Measurements from ENCODE around the gene SSPN. TPM values are rescaled to one million over a fixed set of nuclear protein-coding genes. Genes with fewer than 3 reads are reported as not detected.

The SSPN gene
- total and polyA plus RNA-seq, 9 of the 15 experiments (the other 6 are each of a cell fraction or from before 2014, with no cell fraction given), result 0.40 TPM; not detected in 8

- ChIA-PET CTCF (ENCODE audit: low intra/inter-chr PET ratio) (no interaction called here), POLR2A (no interaction called here)
- Histone ChIP-seq H3K36me3 (ENCODE audit: control insufficient read depth, insufficient read depth, low read length) (no peaks in the 10 kb centered on the region), H3K79me2 (ENCODE audit: control insufficient read depth, insufficient read depth, low read length) (no peaks in the 10 kb centered on the region), H4K20me1 (replicated peaks; ENCODE audit: control insufficient read depth, insufficient read depth, low read length) (no peaks in the 10 kb centered on the region), H3K27me3 (ENCODE audit: control insufficient read depth in 2 of 2, insufficient read depth in 2 of 2, low read length in 2 of 2) (peaks cover 0 to 11% of the 10 kb centered on the region in 2 experiments; a peak in 2 of 5 replicates), H3K9me3 (replicated peaks; ENCODE audit: control insufficient read depth, insufficient read depth, low read depth, low read length) (no peaks in the 10 kb centered on the region), H2AFZ (ENCODE audit: low read depth, low read length) (no peak overlapping the region), H3K4me3 (no peak overlapping the region), H3K4me2 (ENCODE audit: insufficient read depth, low read length) (no peak overlapping the region), H3K9ac (ENCODE audit: insufficient read depth in 1 of 2, low read depth in 2 of 2, low read length in 2 of 2) (no peak overlapping the region), H3K4me1 (replicated peaks in 1 of 2; ENCODE audit: control insufficient read depth in 2 of 2, insufficient read depth in 2 of 2, low read length in 2 of 2) (no peaks in the 10 kb centered on the region), H3K9me1 (ENCODE audit: control insufficient read depth, insufficient read depth, low read length) (no peaks in the 10 kb centered on the region), H3K27ac (ENCODE audit: extremely low read depth, low read depth, low read length) (no peak overlapping the region)
- 1% methylated on average over 9 of the region's 9 CpGs for WGBS (ENCODE audit: insufficient coverage, low coverage, missing lambda C conversion rate)
- ATAC-seq (no peak), DNase-seq (ENCODE audit: extremely low read depth in 1 of 4, low spot score in 3 of 4) (no peak), FAIRE-seq (no peak)
- TF ChIP-seq CXXC5 (CRISPR knock-in tag; IDR thresholded peaks at IDR 0.05) (no peak), FOXK2 (conservative IDR thresholded peaks at IDR 0.05 in 1 of 2, IDR thresholded peaks at IDR 0.05 in 1 of 2; ENCODE audit: low read depth in 2 of 2) (no peak), ILK (tag; IDR thresholded peaks at IDR 0.05; ENCODE audit: borderline replicate concordance, low read depth) (no peak), NKRF (IDR thresholded peaks at IDR 0.05; ENCODE audit: borderline replicate concordance) (no peak), PML (IDR thresholded peaks at IDR 0.05; ENCODE audit: low read length) (no peak), ZNF512 (tag; IDR thresholded peaks at IDR 0.05) (no peak)
- BruUV-seq (replicated peaks), result no TSS peak
- intact Hi-C loops (cut with micrococcal nuclease), result no loop called here
- in situ Hi-C loops (cut with MboI), result no loop called here
Measured at GRCh38 chr12:26204612-26205289, 9.4 kb downstream of the SSPN start.

Measured in K562 (cell line).